HG03565 (cell line): Measurements from ENCODE around the gene BMP8A.
A peak's percentile ranks its signal among the peaks of the same experiment; 100 is the strongest.
"Not testable (repeated sequence)": the region's sequence is repeated elsewhere in the genome, so short reads cannot be mapped to it uniquely, and the experiment has no call there.

Experiments
- ATAC-seq: cut with Tn5 transposase; IDR thresholded peaks from one replicate; pipeline ENCODE4 v1.9.1; 2021; ENCODE audit warnings: mild to moderate bottlenecking, moderate library complexity; ENCODE audit not compliant: unreplicated experiment

Gene BMP8A

GRCh38 chr1:39491146-39491921 lies at the start of gene BMP8A:
TSS of gene BMP8A (plus strand) at chr1:39491636. CDS start at chr1:39491992, 356 bp downstream.
- peak; percentile 48 for ATAC-seq

- ATAC-seq, result no peak
Observed at GRCh38 chr1:39441797-39442196, 49.6 kb upstream of the BMP8A start.

- no peak for ATAC-seq
Observed at GRCh38 chr1:39445573-39445972, 45.9 kb upstream of the BMP8A start.

- no peak for ATAC-seq
Observed at GRCh38 chr1:39446986-39447567, 44.4 kb upstream of the BMP8A start.

- ATAC-seq, result not testable (repeated sequence)
Observed at GRCh38 chr1:39450041-39450440, 41.4 kb upstream of the BMP8A start.

- no peak for ATAC-seq
Observed at GRCh38 chr1:39450956-39451606, 40.4 kb upstream of the BMP8A start.

- no peak for ATAC-seq
Observed at GRCh38 chr1:39452081-39452480, 39.4 kb upstream of the BMP8A start.

GRCh38 chr1:39452540-39452939 lies 38.9 kb upstream of the BMP8A start:
- no peak for ATAC-seq

- ATAC-seq, result no peak
Observed at GRCh38 chr1:39453603-39454002, 37.8 kb upstream of the BMP8A start.

- ATAC-seq, result no peak
Observed at GRCh38 chr1:39458991-39459390, 32.4 kb upstream of the BMP8A start.

- no peak for ATAC-seq
Observed at GRCh38 chr1:39462074-39462473, 29.4 kb upstream of the BMP8A start.

GRCh38 chr1:39466413-39467107 lies 24.9 kb upstream of the BMP8A start:
- ATAC-seq, result no peak

GRCh38 chr1:39467108-39467720 lies 24.2 kb upstream of the BMP8A start:
- ATAC-seq, result not testable (repeated sequence)

- no peak for ATAC-seq
Observed at GRCh38 chr1:39469150-39469549, 22.3 kb upstream of the BMP8A start.

- ATAC-seq, result no peak
Observed at GRCh38 chr1:39470040-39470439, 21.4 kb upstream of the BMP8A start.

GRCh38 chr1:39472826-39473225 lies 18.6 kb upstream of the BMP8A start:
- no peak for ATAC-seq

GRCh38 chr1:39473324-39473723 lies 18.1 kb upstream of the BMP8A start:
- no peak for ATAC-seq

- ATAC-seq, result no peak
Observed at GRCh38 chr1:39474810-39475209, 16.6 kb upstream of the BMP8A start.

GRCh38 chr1:39475551-39475950 lies 15.9 kb upstream of the BMP8A start:
- ATAC-seq, result not testable (repeated sequence)

- no peak for ATAC-seq
Observed at GRCh38 chr1:39478126-39478915, 13.1 kb upstream of the BMP8A start.
